Measurements from ENCODE around the gene TBC1D7.

TBC1D7 gene

DNA sequence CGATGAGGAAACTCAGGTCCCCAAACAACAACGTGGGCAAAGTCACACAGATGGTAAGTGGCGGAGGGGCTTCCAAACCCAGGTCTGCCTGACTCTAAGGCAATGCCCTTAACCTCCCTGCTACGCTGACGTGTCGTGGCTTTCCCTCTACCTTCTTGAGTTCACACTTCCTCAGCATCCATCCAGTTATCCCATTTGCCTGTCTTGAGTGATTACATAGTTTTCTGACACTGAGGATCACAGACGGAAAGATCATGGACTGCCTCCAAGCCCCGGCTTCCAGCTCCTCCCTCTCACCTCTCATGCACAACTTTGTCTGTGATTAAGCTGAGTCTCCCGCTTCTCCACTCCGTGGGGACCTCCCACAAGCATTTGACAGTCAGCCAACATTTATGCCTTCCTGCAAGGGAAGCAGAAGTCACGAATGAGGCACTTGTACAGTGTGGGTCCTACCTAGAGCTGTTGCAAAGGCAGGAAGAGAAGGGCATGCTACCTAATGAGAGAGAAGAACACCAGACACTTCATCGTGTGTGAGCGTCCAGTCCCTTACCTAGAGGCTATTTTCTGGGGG is 33.8 kb downstream of the TBC1D7 start:
- DNase-seq (ENCODE audit: low spot score): no peak

DNA sequence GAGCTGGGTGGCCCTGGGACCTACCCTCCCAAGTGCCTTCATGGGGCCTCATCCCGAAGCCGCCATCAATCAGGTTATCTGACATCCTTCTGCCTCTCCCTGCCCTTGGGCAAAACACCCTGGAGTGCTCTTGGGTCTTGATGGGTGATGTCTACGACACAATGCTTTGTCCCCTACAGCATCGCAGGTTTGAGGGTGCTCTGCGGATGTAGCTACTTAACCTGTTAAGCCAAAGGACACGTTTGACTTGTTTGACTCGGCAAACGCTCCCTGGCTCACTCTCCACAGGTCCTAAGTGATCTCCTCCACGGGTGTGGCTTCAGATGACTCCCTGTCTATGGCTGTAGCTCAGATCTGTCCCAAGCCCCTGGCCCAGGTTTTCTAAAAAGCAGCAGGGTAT is 35.6 kb downstream of the TBC1D7 start:
- no peak for DNase-seq (ENCODE audit: low spot score)

DNA sequence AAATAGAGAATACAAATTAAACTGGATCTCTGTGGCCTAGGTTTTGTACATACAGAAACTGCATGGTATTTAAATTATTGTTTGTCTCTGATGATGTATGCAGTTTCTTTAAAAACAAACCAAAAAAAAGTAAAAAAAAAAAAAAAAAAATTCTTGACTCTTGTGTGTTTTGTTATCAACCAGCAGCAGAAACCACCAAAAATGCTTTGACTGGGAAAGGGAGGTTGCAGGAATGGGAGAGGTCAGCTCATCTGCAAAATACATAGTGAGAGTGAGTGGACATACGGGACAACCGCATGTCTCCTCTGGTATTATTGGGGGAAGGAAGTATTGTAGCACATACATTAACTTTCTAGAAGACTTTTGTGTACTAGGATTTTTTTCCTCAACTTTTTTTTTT is 38.0 kb downstream of the TBC1D7 start:
- DNase-seq (ENCODE audit: low spot score): no peak

- DNase-seq (ENCODE audit: low spot score): peak; percentile 55
Measured at GRCh38 chr6:13289789-13290318, 38.5 kb downstream of the TBC1D7 start.

DNA sequence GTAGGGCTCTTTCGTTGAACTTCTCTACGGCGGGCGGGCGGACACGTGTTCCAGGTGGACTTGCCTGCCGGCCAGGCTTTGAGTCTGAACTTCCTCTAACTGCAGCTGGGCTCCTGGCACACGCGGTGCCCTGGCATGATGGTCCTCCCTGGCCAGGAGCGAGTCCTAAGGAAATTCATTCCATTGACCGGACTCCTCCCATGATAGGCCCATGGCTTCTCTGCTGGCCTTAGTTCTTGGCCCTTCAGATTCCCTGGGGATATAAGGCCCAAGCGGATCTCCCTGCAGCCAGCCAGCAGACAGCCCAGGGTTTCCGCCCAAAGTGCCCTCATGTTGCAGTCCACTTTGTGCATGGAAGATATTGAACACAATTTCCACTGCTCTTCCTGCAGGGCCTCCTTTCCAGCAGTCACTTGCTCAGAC is 39.4 kb downstream of the TBC1D7 start:
- no peak for DNase-seq (ENCODE audit: low spot score)

- no peak for DNase-seq (ENCODE audit: low spot score)
Measured at GRCh38 chr6:13288481-13288880, 39.9 kb downstream of the TBC1D7 start.

DNA sequence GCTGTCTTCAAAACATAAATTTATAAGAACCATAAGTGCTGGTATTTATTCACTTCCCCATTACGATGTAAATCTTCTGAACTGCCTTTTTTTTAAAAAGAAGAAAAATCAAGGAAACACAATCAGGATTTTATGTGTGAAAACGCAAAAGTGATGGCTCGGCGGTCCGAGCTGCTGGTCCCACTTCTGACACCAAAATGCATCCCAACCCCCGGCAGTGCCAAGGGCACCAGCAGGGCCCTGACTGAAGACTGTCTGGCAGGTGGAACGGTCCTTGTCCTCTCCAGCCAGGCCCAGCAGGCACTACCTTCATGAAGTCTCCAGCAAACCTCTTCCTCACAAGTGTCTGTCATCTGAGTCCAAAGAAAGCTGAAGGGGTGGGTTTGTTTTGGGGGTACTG is 41.2 kb downstream of the TBC1D7 start:
- DNase-seq (ENCODE audit: low spot score): no peak

DNA sequence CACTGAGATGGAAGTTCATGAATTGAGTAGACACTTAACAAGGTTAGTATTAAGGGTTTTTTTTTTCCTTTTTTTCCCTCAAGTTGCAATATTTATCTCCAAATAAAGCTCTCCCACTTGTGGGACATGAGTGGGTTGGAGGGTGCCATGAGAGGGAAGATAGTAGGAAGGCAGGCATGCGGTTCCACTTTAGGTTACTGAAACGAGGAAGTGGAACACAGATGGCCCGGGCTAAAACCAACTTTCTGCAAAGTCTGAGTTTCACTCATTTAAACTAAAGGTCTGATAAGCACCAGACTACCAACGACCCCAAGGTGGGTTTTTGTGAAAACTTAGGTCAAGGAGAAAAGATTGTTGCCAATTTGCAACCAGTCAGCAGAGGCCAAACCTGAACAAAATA is 42.2 kb downstream of the TBC1D7 start:
- DNase-seq (ENCODE audit: low spot score): no peak

DNA sequence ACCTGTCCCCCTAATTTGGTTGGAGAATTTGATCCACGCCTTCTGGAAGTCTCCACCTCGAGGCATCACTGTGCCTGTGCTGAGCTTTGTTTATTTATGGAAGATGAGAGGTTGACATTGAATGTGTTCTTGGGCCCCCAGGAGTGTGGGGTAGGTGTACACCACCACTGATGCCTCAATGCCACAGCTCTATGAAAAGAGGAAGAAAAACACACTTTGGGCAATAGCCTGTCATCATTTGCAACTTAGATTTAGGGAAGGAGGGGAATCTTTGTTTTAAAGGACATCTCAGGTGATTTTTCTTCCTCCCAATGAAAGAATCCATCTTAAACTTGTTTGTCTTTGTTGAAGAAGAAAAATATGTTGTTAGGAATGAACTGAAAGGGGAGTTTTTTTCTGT is 42.6 kb downstream of the TBC1D7 start:
- no peak for DNase-seq (ENCODE audit: low spot score)

- DNase-seq (ENCODE audit: low spot score): no peak
Measured at GRCh38 chr6:13284646-13285045, 43.7 kb downstream of the TBC1D7 start.

GRCh38 chr6:13283331-13283730 is 45.0 kb downstream of the TBC1D7 start:
- DNase-seq (ENCODE audit: low spot score): no peak

GRCh38 chr6:13282393-13283069 is 45.8 kb downstream of the TBC1D7 start:
- DNase-seq (ENCODE audit: low spot score): no peak

GRCh38 chr6:13281686-13282085 is 46.7 kb downstream of the TBC1D7 start:
- no peak for DNase-seq (ENCODE audit: low spot score)

DNA sequence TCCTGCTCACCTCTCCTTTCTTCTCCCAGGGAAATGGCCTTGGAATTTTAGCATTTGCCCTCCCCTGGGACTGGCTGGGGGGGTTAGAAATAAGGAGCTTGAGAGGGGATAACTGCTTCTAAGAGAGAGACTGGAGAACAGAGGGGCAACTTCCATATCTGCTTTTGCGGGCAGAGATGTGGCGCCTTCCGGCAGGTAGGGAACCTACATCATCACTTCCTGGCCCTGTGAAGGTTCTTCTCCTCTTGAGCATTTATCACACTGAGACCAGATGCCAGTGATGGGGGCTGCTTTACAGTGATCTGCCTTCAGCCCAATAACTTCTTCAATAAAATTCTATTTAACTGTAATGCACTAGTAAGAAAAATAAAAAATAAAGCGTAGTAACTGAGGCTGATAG is 48.1 kb downstream of the TBC1D7 start:
- no peak for DNase-seq (ENCODE audit: low spot score)

GRCh38 chr6:13278991-13279390 is 49.3 kb downstream of the TBC1D7 start:
- no peak for DNase-seq (ENCODE audit: low spot score)

- DNase-seq (ENCODE audit: low spot score): no peak
Measured at GRCh38 chr6:13278164-13278563, 50.2 kb downstream of the TBC1D7 start.

- DNase-seq (ENCODE audit: low spot score): no peak
Measured at GRCh38 chr6:13277231-13277630, 51.1 kb downstream of the TBC1D7 start.

GRCh38 chr6:13275435-13275989 is 52.8 kb downstream of the TBC1D7 start:
- DNase-seq (ENCODE audit: low spot score): no peak

- DNase-seq (ENCODE audit: low spot score): no peak
Measured at GRCh38 chr6:13274707-13275434, 53.5 kb downstream of the TBC1D7 start.

DNA sequence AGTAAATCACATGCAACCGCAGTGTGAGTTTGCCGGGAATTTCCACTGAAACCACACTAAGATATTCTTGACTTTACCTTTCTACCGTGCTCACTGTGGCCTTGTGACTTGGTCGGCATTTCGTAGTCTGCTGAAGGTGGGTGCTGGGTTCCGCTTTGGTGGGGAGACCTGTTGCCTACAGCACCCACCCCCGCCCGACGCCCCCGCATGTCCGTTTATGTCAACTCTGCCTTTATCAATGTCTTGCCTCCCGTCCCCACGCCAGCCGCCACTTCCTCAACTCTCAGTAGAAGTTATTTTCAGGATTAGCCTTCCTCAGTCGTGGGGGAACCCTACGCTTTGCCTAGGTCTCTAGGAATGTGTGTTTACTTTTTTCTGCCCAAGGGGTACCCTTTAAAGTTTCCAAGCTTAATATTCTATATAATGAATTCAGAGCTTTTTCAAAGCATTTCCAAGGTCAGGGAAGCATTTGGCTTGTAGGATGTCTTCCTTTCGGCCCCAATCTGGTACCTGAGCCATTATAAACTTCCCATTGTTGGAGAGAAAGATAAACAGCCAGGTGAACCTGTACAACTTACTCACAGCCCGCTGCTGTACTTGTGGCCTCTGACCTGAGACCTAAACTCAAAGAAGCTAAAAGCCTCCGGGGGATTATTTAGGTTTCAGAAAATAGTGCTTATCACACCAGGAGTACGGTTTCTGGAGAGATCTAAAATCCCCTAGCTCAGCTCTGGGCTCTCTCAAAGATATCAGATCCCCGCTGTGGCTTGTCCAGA is 54.2 kb downstream of the TBC1D7 start:
- DNase-seq (ENCODE audit: low spot score): no peak

GRCh38 chr6:13273202-13273930 is 55.0 kb downstream of the TBC1D7 start:
- no peak for DNase-seq (ENCODE audit: low spot score)

All from HuH-7.5 (cell line).